GM18951 (cell line): ENCODE data around the gene WDR31.
"Not testable (repeated sequence)": the region's sequence is repeated elsewhere in the genome, so short reads cannot be mapped to it uniquely, and the experiment has no call there.

Source experiments
- POLR2A ChIP-seq: IDR thresholded peaks from 4 replicates; pipeline ENCODE4 v1.6.1; 2011; ENCODE audit warnings: mild to moderate bottlenecking; ENCODE audit not compliant: insufficient read length, insufficient read depth; ENCODE audit errors: extremely low read depth
- in situ Hi-C: fragments of 300-500 bp; cut with MboI; formaldehyde crosslinking; loops from one replicate; pipeline ENCODE4 v1.12.0; 2022; ENCODE audit warnings: low sequenced_read_pairs, mixed read lengths, inconsistent platforms; ENCODE audit not compliant: unreplicated experiment

WDR31 gene

DNA sequence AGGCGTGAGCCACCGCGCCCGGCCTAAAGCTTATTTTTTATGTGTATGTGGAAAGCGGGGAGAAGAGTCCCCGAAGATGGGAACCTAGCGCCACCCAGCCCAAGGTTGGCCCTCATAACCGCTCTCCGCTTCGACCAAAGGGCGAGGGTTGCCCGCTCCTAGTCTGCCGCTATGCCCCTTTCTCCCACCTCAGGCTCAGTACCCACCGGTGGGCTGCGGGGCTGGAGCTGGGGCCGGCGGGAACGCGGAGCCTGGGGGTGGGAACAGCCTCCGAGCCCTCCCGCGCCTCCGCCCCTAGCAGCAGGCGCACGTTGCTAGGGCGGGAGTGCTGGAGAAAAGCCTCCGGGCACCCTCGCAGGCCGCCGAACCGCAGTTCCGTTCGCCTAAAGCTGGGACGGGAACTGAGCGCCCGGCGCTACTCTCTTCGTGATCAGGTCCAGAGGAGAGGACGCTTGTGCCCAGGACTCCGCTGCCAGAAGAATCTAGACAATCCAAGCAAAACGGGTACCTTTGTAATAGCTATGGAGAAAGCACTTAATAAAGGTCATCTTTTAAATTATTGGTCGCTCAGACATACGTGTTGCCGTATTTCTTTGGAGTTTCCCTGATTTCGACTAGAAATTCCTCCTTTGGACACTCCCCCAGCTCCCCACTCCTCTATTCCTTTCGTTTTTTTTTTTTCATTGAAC, at the start of gene WDR31:
TSS of gene WDR31 (minus strand) at position 265 of the 689 bp plus-strand sequence. CDS start 8,253 bp downstream, outside the sequence.
- in situ Hi-C loops, result no loop called here
- TF ChIP-seq POLR2A, result peak; percentile 61

GRCh38 chr9:113389451-113389850, 49.4 kb upstream of the WDR31 start:
- in situ Hi-C loops, result no loop called here
- TF ChIP-seq POLR2A, result no peak

DNA sequence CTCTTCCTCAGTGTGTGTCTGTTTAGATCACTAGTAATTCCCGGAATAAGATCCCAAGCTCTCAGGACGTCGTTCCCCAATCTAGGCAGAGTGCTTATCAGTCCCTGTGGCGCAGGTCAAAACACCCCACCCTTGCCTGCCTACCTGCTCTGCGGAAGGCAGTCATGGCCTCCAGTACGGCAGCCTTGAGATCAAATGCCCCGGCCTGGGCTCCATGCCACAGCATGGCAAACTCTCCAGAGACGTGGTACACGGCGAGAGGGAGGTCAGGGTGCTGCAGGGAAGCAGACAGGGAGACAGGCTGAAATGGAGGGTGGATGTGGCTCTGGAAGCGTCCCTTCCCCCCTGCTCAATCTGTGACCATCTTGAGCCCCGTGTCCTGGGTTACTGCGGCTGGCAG, 48.8 kb upstream of the WDR31 start:
- in situ Hi-C loops, result no loop called here

GRCh38 chr9:113387560-113388230, 47.6 kb upstream of the WDR31 start:
- no peak for TF ChIP-seq POLR2A
- in situ Hi-C loops, result no loop called here

More for the DNA sequence above, 48.8 kb upstream of the WDR31 start:
- no peak for TF ChIP-seq POLR2A

DNA sequence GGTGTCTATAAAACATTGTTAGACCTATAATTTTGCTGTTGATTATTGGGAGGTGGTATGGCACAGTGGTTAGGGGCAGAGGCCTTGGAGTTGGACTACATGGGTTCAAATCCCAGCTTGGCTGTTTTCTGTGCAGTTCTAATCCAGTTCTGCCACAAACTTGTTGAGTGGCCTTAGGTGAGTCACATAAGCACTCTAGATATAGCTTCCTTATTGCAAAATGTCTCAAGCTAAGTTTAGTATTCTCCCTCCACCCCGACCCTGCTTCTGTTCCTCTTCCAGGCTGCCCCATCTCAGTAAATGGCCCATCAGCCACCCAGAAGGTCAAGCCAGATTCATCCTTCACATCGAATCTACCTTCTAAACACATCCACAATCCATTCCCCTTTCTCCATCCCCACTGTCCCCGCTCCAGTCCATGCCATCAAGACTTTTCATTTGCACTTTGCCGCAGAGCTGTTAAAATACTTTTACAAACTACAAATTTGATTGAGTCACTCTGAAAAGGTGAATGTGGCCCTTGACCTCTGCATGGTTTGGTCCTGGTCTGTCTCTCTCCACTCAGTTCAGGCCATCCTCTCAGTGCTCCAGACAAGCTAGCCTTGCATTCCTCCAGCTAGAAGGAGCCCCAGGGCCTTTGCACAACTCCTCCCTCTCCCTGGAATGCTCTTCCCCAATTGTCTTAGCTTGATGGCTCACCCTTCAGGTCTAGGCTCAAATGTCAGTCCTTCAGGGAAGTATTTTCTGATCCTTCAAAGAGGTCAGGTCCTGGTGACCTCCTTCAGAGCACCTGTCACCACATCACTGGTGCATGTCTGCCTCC, 46.7 kb upstream of the WDR31 start:
- in situ Hi-C loops, result no loop called here
- no peak for TF ChIP-seq POLR2A

DNA sequence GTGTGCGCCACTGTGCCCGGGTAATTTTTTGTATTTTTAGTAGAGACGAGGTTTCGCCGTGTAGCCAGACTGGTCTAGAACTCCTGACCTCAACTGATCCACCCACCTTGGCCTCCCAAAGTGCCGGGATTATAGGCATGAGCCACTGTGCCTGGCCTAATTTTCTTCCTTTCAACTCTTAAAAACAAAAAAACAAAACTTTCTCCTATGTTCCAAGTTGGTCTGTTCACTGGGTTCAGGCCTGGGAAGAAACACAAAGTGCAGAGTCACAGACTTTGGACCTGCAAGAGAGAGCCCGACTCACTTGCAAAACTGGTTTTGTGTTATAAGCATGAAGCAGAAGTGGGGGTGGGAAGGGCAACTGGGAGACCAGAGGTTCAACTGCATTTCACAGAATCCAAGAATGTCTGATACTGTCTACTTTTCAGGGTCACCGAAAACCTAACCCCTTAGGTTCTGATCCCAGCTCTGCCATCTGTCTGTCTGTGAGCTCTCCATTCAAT, 41.9 kb upstream of the WDR31 start:
- no peak for TF ChIP-seq POLR2A
- in situ Hi-C loops, result no loop called here

GRCh38 chr9:113381441-113381840, 41.4 kb upstream of the WDR31 start:
- in situ Hi-C loops, result not testable (repeated sequence)

GRCh38 chr9:113380869-113381378, 40.8 kb upstream of the WDR31 start:
- in situ Hi-C loops, result no loop called here
- TF ChIP-seq POLR2A, result no peak

GRCh38 chr9:113379829-113380210, 39.7 kb upstream of the WDR31 start:
- in situ Hi-C loops, result not testable (repeated sequence)

GRCh38 chr9:113379094-113379828, 39.2 kb upstream of the WDR31 start:
- in situ Hi-C loops, result not testable (repeated sequence)

DNA sequence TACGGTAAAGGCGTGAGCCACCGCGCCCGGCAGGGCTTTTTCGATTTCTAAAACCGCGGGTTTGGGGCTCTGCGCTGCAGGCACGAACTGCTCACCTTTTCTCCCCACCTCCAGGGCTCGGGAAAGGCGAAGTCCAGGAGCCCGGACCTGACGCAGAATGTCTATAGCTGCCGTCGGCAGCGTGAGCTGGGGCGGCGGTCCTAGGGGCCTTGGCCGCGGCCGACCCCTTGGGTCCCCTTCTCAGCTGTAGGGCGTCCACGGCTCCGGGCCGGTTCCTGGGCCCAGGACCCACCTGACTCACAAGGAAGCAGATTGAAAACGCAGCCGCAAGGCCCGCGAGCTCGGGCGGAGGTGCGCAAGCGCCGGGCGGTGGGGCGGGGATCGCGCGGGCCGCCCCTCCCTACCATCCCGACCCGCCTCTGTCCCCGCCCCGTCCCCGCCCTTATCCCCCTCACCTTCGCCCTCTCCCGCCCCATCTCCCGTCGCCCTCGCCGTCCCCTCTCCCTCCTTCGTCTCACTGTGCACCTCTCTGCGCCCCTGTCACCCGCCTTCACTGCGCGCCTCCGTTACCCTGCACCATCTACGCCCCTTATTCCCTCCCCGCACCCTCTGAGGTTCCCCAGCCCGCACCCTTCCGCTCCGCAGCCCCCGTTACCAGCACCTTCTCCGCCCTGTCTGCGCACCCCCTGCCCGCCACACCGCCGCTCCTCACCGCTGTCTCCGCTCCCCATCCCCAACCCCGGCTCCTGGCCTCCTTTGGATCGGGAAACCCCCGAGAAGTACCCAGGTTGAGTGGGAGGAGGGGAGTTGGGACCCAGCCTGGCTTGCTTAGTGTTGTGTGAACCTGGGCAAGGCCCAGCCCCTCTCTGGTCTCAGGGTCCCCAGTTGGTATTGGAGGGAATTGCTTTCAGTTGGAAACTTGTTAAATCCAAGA, 36.8 kb upstream of the WDR31 start, which contains the start of gene HDHD3:
TSS of gene HDHD3 (minus strand) at position 353 of the 934 bp plus-strand sequence. CDS start 2,632 bp downstream, outside the sequence.
- TF ChIP-seq POLR2A, result peak; percentile 79
- in situ Hi-C loops, result no loop called here
